ENCODE data around the gene NFYC.

GRCh38 chr1:40803447-40803846 lies 111.9 kb downstream of the NFYC start:
- TF ChIP-seq YY1 (tag by site-specific recombination; IDR thresholded peaks at IDR 0.05) (no peak), HOXA7 (CRISPR knock-in tag; IDR thresholded peaks at IDR 0.05; ENCODE audit: borderline replicate concordance) (no peak)
- TF ChIP-seq, protein P1, sequence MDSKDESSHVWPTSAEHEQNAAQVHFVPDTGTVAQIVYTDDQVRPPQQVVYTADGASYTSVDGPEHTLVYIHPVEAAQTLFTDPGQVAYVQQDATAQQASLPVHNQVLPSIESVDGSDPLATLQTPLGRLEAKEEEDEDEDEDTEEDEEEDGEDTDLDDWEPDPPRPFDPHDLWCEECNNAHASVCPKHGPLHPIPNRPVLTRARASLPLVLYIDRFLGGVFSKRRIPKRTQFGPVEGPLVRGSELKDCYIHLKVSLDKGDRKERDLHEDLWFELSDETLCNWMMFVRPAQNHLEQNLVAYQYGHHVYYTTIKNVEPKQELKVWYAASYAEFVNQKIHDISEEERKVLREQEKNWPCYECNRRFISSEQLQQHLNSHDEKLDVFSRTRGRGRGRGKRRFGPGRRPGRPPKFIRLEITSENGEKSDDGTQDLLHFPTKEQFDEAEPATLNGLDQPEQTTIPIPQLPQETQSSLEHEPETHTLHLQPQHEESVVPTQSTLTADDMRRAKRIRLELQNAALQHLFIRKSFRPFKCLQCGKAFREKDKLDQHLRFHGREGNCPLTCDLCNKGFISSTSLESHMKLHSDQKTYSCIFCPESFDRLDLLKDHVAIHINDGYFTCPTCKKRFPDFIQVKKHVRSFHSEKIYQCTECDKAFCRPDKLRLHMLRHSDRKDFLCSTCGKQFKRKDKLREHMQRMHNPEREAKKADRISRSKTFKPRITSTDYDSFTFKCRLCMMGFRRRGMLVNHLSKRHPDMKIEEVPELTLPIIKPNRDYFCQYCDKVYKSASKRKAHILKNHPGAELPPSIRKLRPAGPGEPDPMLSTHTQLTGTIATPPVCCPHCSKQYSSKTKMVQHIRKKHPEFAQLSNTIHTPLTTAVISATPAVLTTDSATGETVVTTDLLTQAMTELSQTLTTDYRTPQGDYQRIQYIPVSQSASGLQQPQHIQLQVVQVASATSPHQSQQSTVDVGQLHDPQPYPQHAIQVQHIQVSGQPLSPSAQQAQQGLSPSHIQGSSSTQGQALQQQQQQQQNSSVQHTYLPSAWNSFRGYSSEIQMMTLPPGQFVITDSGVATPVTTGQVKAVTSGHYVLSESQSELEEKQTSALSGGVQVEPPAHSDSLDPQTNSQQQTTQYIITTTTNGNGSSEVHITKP (tag by site-specific recombination; IDR thresholded peaks at IDR 0.05), result no peak

All from HEK293 (cell line).